Activated T-helper 1 cell treated with anti-CD3 and anti-CD28 coated beads, Interleukin-2, amount 50 U/mL, for 16 hours (primary cell): ENCODE data around the gene MNAT1.
A peak's percentile ranks its signal among the peaks of the same experiment; 100 is the strongest.
"Not testable (repeated sequence)": the region's sequence is repeated elsewhere in the genome, so short reads cannot be mapped to it uniquely, and the experiment has no call there.

Source experiments
- DNase-seq, 2 donors: peaks; one replicate each; pipeline ENCODE4 v3.0.0-alpha.2; 2020; ENCODE audit warnings: low read depth in 1 of 2, low spot score in 1 of 2

Gene MNAT1

GRCh38 chr14:60734465-60735242 is at the start of gene MNAT1:
Gene MNAT1 (plus strand): TSS chr14:60734761. CDS start chr14:60734863, 102 bp downstream.
- peak; percentile 54 to 62 for DNase-seq

GRCh38 chr14:60686865-60687264 is 47.7 kb upstream of the MNAT1 start:
- DNase-seq, result no peak

- DNase-seq, result no peak
Observed at GRCh38 chr14:60691383-60692113, 43.0 kb upstream of the MNAT1 start.

GRCh38 chr14:60695327-60695726 is 39.2 kb upstream of the MNAT1 start:
- DNase-seq, result no peak

GRCh38 chr14:60700598-60700997 is 34.0 kb upstream of the MNAT1 start:
- DNase-seq, result no peak

- no peak for DNase-seq
Observed at GRCh38 chr14:60705100-60705499, 29.5 kb upstream of the MNAT1 start.

GRCh38 chr14:60707858-60708257 is 26.7 kb upstream of the MNAT1 start:
- no peak for DNase-seq

GRCh38 chr14:60710494-60710893 is 24.1 kb upstream of the MNAT1 start:
- no peak for DNase-seq

- no peak for DNase-seq
Observed at GRCh38 chr14:60713513-60713912, 21.0 kb upstream of the MNAT1 start.

GRCh38 chr14:60720391-60720790 is 14.2 kb upstream of the MNAT1 start:
- no peak for DNase-seq

- DNase-seq, result no peak
Observed at GRCh38 chr14:60720962-60721325, 13.6 kb upstream of the MNAT1 start.

- DNase-seq, result peak in 1 of 2 donors; percentile 30
Observed at GRCh38 chr14:60721326-60722106, 13.0 kb upstream of the MNAT1 start.

- no peak for DNase-seq
Observed at GRCh38 chr14:60722107-60722356, 12.5 kb upstream of the MNAT1 start.

- DNase-seq, result no peak
Observed at GRCh38 chr14:60722357-60723115, 12.0 kb upstream of the MNAT1 start.

- no peak for DNase-seq
Observed at GRCh38 chr14:60723116-60723906, 11.2 kb upstream of the MNAT1 start.

- no peak for DNase-seq
Observed at GRCh38 chr14:60723907-60724618, 10.5 kb upstream of the MNAT1 start, which contains the start of gene SIX4. Gene SIX4 (minus strand): TSS chr14:60724351. CDS start chr14:60724074, 277 bp downstream.

- DNase-seq, result not testable (repeated sequence)
Observed at GRCh38 chr14:60731291-60731690, 3.3 kb upstream of the MNAT1 start.

- no peak for DNase-seq
Observed at GRCh38 chr14:60732840-60733483, 1.6 kb upstream of the MNAT1 start.

- no peak for DNase-seq
Observed at GRCh38 chr14:60735416-60735815, 855 bp downstream of the MNAT1 start.
